ENCODE measurements around the gene PEX10. TPM values are rescaled to one million over a fixed set of nuclear protein-coding genes. Genes with fewer than 3 reads are reported as not detected.
A peak's percentile ranks its signal among the peaks of the same experiment; 100 is the strongest.

Gene PEX10
- polyA plus RNA-seq, 1 donor from 2014 or later: 30.1 TPM

DNA sequence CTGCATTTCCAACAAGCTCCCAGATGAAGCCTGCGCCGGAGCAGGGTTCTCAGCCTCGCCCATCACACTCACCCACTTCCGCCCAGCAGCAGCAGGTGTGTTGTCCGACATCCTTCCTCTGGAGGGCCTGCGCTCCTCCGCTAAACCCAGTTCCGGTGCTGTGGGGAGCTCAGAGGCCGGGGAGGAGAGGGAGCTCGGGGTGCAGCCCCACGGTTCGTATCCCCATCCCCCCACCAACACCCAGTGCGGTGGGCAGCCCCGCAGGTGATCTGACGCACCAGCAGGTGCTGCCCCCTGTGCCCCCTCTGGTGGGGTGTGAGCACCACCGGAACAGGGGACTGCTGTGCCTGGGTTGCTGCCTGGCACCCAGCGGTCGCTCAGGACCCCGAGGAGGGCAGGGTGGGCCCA lies 3.4 kb upstream of the PEX10 start:
- H3K9me3 ChIP-seq (ENCODE audit: low read length): no peaks in the 10 kb centered on the region
- TF ChIP-seq, protein P1, sequence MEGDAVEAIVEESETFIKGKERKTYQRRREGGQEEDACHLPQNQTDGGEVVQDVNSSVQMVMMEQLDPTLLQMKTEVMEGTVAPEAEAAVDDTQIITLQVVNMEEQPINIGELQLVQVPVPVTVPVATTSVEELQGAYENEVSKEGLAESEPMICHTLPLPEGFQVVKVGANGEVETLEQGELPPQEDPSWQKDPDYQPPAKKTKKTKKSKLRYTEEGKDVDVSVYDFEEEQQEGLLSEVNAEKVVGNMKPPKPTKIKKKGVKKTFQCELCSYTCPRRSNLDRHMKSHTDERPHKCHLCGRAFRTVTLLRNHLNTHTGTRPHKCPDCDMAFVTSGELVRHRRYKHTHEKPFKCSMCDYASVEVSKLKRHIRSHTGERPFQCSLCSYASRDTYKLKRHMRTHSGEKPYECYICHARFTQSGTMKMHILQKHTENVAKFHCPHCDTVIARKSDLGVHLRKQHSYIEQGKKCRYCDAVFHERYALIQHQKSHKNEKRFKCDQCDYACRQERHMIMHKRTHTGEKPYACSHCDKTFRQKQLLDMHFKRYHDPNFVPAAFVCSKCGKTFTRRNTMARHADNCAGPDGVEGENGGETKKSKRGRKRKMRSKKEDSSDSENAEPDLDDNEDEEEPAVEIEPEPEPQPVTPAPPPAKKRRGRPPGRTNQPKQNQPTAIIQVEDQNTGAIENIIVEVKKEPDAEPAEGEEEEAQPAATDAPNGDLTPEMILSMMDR (IDR thresholded peaks at IDR 0.05; ENCODE audit: poor library complexity, severe bottlenecking): no peak
- TF ChIP-seq SMC3 (conservative IDR thresholded peaks at IDR 0.05; ENCODE audit: poor library complexity) (no peak), RAD21 (conservative IDR thresholded peaks at IDR 0.05) (no peak)
- H4K20me1 ChIP-seq (ENCODE audit: insufficient read depth): no peaks in the 10 kb centered on the region

DNA sequence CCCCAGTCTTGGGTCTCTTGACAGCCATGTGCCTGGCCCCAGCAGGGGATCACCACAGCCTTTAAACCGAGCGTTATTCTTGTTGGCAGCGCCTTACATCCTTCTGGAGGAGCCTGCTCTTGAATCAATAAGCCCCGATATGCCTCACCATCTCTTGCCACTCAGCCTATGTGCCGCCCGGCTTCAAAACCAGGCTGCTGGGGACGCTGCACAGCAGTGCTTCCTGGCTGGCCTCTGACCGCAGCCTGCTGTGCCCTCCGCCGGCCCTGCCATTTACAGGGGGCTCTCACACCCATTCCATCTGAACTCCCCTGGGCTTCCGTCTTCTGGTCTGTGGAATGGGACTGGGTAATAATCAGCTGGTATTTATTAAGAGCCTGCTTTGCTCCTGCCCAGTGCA lies 3.0 kb upstream of the PEX10 start:
- no peak overlapping the region for H3K4me3 ChIP-seq (ENCODE audit: low read length)
- H3K9ac ChIP-seq (ENCODE audit: low read length): no peak overlapping the region
- no peaks in the 10 kb centered on the region for H3K9me2 ChIP-seq (ENCODE audit: insufficient read depth, low read length)
- H3K4me2 ChIP-seq (ENCODE audit: low read length): no peak overlapping the region
- H3K9me3 ChIP-seq (ENCODE audit: low read length): no peaks in the 10 kb centered on the region
- H4K20me1 ChIP-seq (ENCODE audit: insufficient read depth): no peaks in the 10 kb centered on the region
- TF ChIP-seq POLR2AphosphoS5 (IDR thresholded peaks at IDR 0.05): no peak
- TF ChIP-seq, protein P2, sequence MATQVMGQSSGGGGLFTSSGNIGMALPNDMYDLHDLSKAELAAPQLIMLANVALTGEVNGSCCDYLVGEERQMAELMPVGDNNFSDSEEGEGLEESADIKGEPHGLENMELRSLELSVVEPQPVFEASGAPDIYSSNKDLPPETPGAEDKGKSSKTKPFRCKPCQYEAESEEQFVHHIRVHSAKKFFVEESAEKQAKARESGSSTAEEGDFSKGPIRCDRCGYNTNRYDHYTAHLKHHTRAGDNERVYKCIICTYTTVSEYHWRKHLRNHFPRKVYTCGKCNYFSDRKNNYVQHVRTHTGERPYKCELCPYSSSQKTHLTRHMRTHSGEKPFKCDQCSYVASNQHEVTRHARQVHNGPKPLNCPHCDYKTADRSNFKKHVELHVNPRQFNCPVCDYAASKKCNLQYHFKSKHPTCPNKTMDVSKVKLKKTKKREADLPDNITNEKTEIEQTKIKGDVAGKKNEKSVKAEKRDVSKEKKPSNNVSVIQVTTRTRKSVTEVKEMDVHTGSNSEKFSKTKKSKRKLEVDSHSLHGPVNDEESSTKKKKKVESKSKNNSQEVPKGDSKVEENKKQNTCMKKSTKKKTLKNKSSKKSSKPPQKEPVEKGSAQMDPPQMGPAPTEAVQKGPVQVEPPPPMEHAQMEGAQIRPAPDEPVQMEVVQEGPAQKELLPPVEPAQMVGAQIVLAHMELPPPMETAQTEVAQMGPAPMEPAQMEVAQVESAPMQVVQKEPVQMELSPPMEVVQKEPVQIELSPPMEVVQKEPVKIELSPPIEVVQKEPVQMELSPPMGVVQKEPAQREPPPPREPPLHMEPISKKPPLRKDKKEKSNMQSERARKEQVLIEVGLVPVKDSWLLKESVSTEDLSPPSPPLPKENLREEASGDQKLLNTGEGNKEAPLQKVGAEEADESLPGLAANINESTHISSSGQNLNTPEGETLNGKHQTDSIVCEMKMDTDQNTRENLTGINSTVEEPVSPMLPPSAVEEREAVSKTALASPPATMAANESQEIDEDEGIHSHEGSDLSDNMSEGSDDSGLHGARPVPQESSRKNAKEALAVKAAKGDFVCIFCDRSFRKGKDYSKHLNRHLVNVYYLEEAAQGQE (IDR thresholded peaks at IDR 0.05; ENCODE audit: borderline replicate concordance): no peak
- no peaks in the 10 kb centered on the region for H3K36me3 ChIP-seq (ENCODE audit: insufficient read depth, low read length)
- no peaks in the 10 kb centered on the region for H3F3A ChIP-seq (ENCODE audit: insufficient read depth, low read length, poor library complexity, severe bottlenecking)
- no peaks in the 10 kb centered on the region for H3K79me2 ChIP-seq (replicated peaks; ENCODE audit: insufficient read depth, low read length)
- no peaks in the 10 kb centered on the region for H3K27me3 ChIP-seq (ENCODE audit: insufficient read depth, low read depth, low read length)
- H3K27ac ChIP-seq (ENCODE audit: low read length): no peak overlapping the region
- H2AFZ ChIP-seq (ENCODE audit: low read depth, low read length): no peak overlapping the region

More for the DNA sequence above, 3.4 kb upstream of the PEX10 start:
- Histone ChIP-seq H3K4me3 (ENCODE audit: low read length) (no peak overlapping the region), H3K4me2 (ENCODE audit: low read length) (no peak overlapping the region), H3K9ac (ENCODE audit: low read length) (no peak overlapping the region), H3K36me3 (ENCODE audit: insufficient read depth, low read length) (no peaks in the 10 kb centered on the region), H3F3A (ENCODE audit: insufficient read depth, low read length, poor library complexity, severe bottlenecking) (no peaks in the 10 kb centered on the region), H3K27me3 (ENCODE audit: insufficient read depth, low read depth, low read length) (no peaks in the 10 kb centered on the region), H3K9me2 (ENCODE audit: insufficient read depth, low read length) (no peaks in the 10 kb centered on the region), H3K27ac (ENCODE audit: low read length) (no peak overlapping the region), H2AFZ (ENCODE audit: low read depth, low read length) (no peak overlapping the region), H3K79me2 (replicated peaks; ENCODE audit: insufficient read depth, low read length) (no peaks in the 10 kb centered on the region)

DNA sequence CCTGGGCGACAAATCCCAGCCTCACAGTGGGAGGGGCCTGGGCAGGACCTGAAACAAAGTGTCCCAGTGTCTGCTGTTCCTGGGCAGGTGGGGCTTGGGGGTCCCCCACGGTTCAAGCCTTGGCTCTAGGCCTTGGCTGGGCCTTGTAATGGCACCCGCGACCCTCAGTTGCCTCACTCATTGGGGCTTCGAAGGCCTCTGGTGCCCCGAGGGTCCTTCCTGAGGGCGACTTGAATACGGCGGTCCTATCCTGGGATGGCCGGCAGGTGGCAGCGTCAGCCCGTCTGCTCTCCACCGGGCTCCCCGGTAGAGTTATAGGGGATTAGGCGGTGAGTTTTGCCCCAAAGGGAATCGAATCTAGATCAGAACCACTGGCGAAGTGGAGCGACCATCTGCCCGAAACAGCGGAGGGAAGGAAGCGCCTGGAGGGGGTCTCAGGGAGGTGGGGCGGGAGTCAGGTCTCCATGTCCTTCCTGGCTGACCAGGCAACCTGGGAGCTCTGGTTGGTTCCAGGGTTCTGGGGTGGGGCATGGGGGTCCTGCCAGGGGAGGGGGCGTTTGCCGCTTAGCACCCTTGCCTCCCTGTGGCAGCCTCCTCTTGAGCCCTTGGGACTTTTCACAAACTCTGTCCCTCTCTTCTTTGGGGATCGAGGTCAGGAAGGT lies 2.1 kb upstream of the PEX10 start:
- Histone ChIP-seq H2AFZ (ENCODE audit: low read depth, low read length) (no peak overlapping the region), H3K9me3 (ENCODE audit: low read length) (no peaks in the 10 kb centered on the region), H3K27me3 (ENCODE audit: insufficient read depth, low read depth, low read length) (no peaks in the 10 kb centered on the region), H3K27ac (ENCODE audit: low read length) (no peak overlapping the region), H3K36me3 (ENCODE audit: insufficient read depth, low read length) (no peaks in the 10 kb centered on the region), H3F3A (ENCODE audit: insufficient read depth, low read length, poor library complexity, severe bottlenecking) (no peaks in the 10 kb centered on the region), H3K4me2 (ENCODE audit: low read length) (no peak overlapping the region), H4K20me1 (ENCODE audit: insufficient read depth) (no peaks in the 10 kb centered on the region), H3K79me2 (replicated peaks; ENCODE audit: insufficient read depth, low read length) (no peaks in the 10 kb centered on the region), H3K9ac (ENCODE audit: low read length) (no peak overlapping the region), H3K9me2 (ENCODE audit: insufficient read depth, low read length) (no peaks in the 10 kb centered on the region), H3K4me3 (ENCODE audit: low read length) (no peak overlapping the region)
- TF ChIP-seq, protein P2 (IDR thresholded peaks at IDR 0.05; ENCODE audit: borderline replicate concordance): no peak
- TF ChIP-seq TAF1 (IDR thresholded peaks at IDR 0.05; ENCODE audit: low read depth) (no peak), EZH2 (IDR thresholded peaks at IDR 0.05; ENCODE audit: borderline replicate concordance, insufficient read depth, low read length, poor library complexity, severe bottlenecking) (no peak), SMC3 (conservative IDR thresholded peaks at IDR 0.05; ENCODE audit: poor library complexity) (peak; percentile 98), MXI1 (conservative IDR thresholded peaks at IDR 0.05; ENCODE audit: poor library complexity, severe bottlenecking) (peak; percentile 26), EP300 (conservative IDR thresholded peaks at IDR 0.05; ENCODE audit: poor library complexity, severe bottlenecking) (no peak), RAD21 (conservative IDR thresholded peaks at IDR 0.05) (peak; percentile 98), POLR2AphosphoS5 (IDR thresholded peaks at IDR 0.05) (no peak)
- TF ChIP-seq, protein P1 (IDR thresholded peaks at IDR 0.05; ENCODE audit: poor library complexity, severe bottlenecking): peak; percentile 95

Measured in neural cell (in vitro differentiated cells).